ENCODE results near the gene FRMPD4. TPM values are rescaled to one million over a fixed set of nuclear protein-coding genes. Genes with fewer than 3 reads are reported as not detected.

Gene FRMPD4
- total and polyA plus RNA-seq, 2 donors (not counting 3 experiments of a cell fraction or from before 2014, with no cell fraction given), result not detected

GRCh38 chrX:12360986-12361598, 222.8 kb downstream of the FRMPD4 start:
- Histone ChIP-seq H3K4me2 (ENCODE audit: insufficient read depth, low read length) (peak overlapping the region; percentile 47), H3K4me3 (replicated peaks in 1 of 3; ENCODE audit: insufficient read depth in 1 of 3, low read depth in 1 of 3, low read length in 3 of 3) (no peak overlapping the region), H3K4me1 (ENCODE audit: control insufficient read depth, extremely low read depth, insufficient read depth, low read length) (peaks cover 14% of the 10 kb centered on the region), H2AFZ (ENCODE audit: low read depth, low read length) (no peak overlapping the region), H4K20me1 (replicated peaks; ENCODE audit: control insufficient read depth, extremely low read depth, insufficient read depth, low read length) (no peaks in the 10 kb centered on the region), H3K9ac (replicated peaks; ENCODE audit: extremely low read depth, insufficient read depth, low read length) (peak overlapping the region; percentile 16), H3K27me3 (ENCODE audit: control insufficient read depth in 2 of 2, insufficient read depth in 2 of 2, low read length in 2 of 2) (no peaks in the 10 kb centered on the region), H3K36me3 (ENCODE audit: control insufficient read depth in 2 of 2, extremely low read depth in 1 of 2, insufficient read depth in 2 of 2, low read length in 2 of 2) (no peaks in the 10 kb centered on the region), H3K79me2 (ENCODE audit: control insufficient read depth, insufficient read depth, low read length) (no peaks in the 10 kb centered on the region), H3K9me3 (replicated peaks; ENCODE audit: control insufficient read depth, insufficient read depth, low read length) (no peaks in the 10 kb centered on the region), H3K27ac (ENCODE audit: insufficient read depth, low read depth, low read length) (peak overlapping the region; percentile 75), H3K9me1 (replicated peaks; ENCODE audit: control insufficient read depth, extremely low read depth, insufficient read depth, low read length) (no peaks in the 10 kb centered on the region)
- no TSS peak for BruUV-seq (replicated peaks)
- ChIA-PET POLR2A (no interaction called here), CTCF (no interaction called here)
- DNase-seq (ENCODE audit: low read depth, low spot score) (peak; percentile 6), FAIRE-seq (no peak)
- TF ChIP-seq FOS (IDR thresholded peaks at IDR 0.05; ENCODE audit: borderline replicate concordance, insufficient read depth, low read length) (no peak), EZH2 (IDR thresholded peaks at IDR 0.05; ENCODE audit: borderline replicate concordance, low read depth, low read length, severe bottlenecking) (no peak), POLR2AphosphoS5 (IDR thresholded peaks at IDR 0.05; ENCODE audit: insufficient read depth, low read depth, low read length) (no peak), POLR2A (IDR thresholded peaks at IDR 0.05; ENCODE audit: low read depth, low read length) (no peak), JUN (IDR thresholded peaks at IDR 0.05; ENCODE audit: borderline replicate concordance, insufficient read depth, insufficient read length, low read depth) (no peak), GATA2 (IDR thresholded peaks at IDR 0.05; ENCODE audit: insufficient read depth, insufficient read length, low read depth, low read length) (no peak), MAX (IDR thresholded peaks at IDR 0.05; ENCODE audit: insufficient read depth, insufficient read length) (no peak), MYC (IDR thresholded peaks at IDR 0.05; ENCODE audit: low read depth, low read length) (no peak), CTCF (IDR thresholded peaks at IDR 0.05; ENCODE audit: extremely low read depth in 1 of 2, insufficient read depth in 1 of 2, low read depth in 1 of 2, low read length in 2 of 2) (no peak)
- dilution Hi-C loops (cut with MboI; ENCODE audit: extremely low pct_ligation_motif_present, low sequenced_read_pairs) (no loop called here), intact Hi-C loops (cut with micrococcal nuclease) (no loop called here)
